Activated B cell treated with CpG ODN at 0.5 μM for 24 hours (primary cell): ENCODE data around the gene KDM4F. TPM values are rescaled to one million over a fixed set of nuclear protein-coding genes. Genes with fewer than 3 reads are reported as not detected.
A peak's percentile ranks its signal among the peaks of the same experiment; 100 is the strongest.

Source experiments
- ATAC-seq: fragments of 200-7000 bp; cut with Tn5 transposase; one replicate; pipeline ENCODE4 v1.10.0; 2021; ENCODE audit warnings: low read depth, mild to moderate bottlenecking, moderate library complexity
- CTCF ChIA-PET: fragments of 350-600 bp; sonication (Branson Sonifier 250); formaldehyde crosslinking; loops from one replicate; lab custom pipeline; 2021; ENCODE audit warnings: antibody characterized with exemption; lab: Charles Lee
- POLR2A ChIA-PET: fragments of 350-600 bp; sonication (Branson Sonifier 250); formaldehyde crosslinking; loops from one replicate; lab custom pipeline; 2021; ENCODE audit warnings: antibody characterized with exemption; lab: Charles Lee
- DNase-seq: peaks from one replicate; pipeline ENCODE4 v3.0.0; 2022
- H3K27ac Mint-ChIP-seq: one replicate; pipeline ENCODE4 v1.8.0; 2020; ENCODE audit warnings: mixed read lengths
- H3K27me3 Mint-ChIP-seq: one replicate; pipeline ENCODE4 v1.8.0; 2021; ENCODE audit warnings: mixed read lengths
- H3K36me3 Mint-ChIP-seq: one replicate; pipeline ENCODE4 v1.8.0; 2021; ENCODE audit warnings: low read depth, mixed read lengths
- H3K4me1 Mint-ChIP-seq: one replicate; pipeline ENCODE4 v1.8.0; 2021; ENCODE audit warnings: mixed read lengths
- H3K4me3 Mint-ChIP-seq: one replicate; pipeline ENCODE4 v1.8.0; 2020; ENCODE audit warnings: mild to moderate bottlenecking, mixed read lengths
- H3K9me3 Mint-ChIP-seq: one replicate; pipeline ENCODE4 v1.8.0; 2020; ENCODE audit warnings: mixed read lengths
- CTCF ChIP-seq: fragments of 200-600 bp; IDR thresholded peaks from one replicate; pipeline ENCODE4 v1.8.0; 2022; ENCODE audit warnings: antibody characterized with exemption, mild to moderate bottlenecking
- intact Hi-C: fragments of 100-400 bp; cut with micrococcal nuclease; formaldehyde crosslinking; loops from one replicate; pipeline ENCODE4 v1.15.1; 2024
- total RNA-seq: library from RNA; stranded (reverse); gene quantifications from 2 replicates; pipeline ENCODE4 v1.2.3, GENCODE V29; 2022

Gene KDM4F
- total RNA-seq, 1 donor from 2014 or later, result not detected

DNA sequence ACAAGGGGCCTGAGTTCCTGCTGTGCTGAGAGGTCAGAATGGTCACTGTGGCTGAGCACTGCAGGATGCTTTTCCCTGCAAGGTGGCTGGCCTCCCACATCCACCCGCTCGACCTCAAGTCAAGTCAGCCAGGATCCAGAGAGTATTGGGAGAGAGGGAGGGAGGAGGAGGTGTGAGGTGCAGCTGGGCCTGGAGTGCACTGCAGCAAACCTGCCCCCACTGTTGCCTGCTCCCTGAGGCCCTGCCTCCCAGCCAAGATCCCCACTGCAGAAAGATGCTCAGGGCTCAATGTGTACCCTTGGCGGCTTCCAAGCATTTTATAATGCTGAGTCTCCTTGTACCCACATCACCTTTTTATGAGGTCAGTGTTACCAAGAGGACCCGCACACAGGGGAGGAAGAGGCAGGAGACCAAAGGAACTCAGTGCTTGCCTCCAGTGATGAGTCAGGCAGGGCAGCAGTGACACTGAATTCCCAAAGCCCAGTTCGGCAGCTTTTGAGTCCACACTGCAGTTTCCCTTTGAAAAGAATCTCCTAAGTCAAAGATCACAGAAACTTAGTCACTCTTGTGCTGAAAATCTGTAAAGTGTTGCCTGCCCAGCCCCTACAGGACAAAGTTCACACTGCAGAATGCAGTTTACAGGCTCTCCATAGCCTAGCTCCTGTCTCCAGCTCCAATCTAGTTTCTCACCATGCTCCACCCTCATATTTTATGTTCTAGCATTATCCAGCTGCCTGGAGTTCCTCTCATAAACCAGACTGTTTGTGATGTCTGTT lies 43.5 kb downstream of the KDM4F start:
- Mint-ChIP-seq H3K9me3 (no peaks in the 10 kb centered on the region), H3K4me3 (peak overlapping the region; percentile 46), H3K36me3 (peaks cover 5% of the 10 kb centered on the region), H3K4me1 (peaks cover 84% of the 10 kb centered on the region), H3K27ac (peak overlapping the region; percentile 72), H3K27me3 (no peaks in the 10 kb centered on the region)
- CTCF ChIA-PET, result interaction anchor here (0.8 to 9.7 kb wide), 9 partner anchors 9 to 1120 kb away, joined by 3 to 138 read pairs (median 4); partner anchors contain the start of gene SRSF8
- DNase-seq (no peak), ATAC-seq (no peak)
- intact Hi-C loops, result loop anchor here (1.0 to 5.0 kb wide), 2 partner anchors 23 to 140 kb away; partner anchors contain the start of gene SESN3
- no peak for TF ChIP-seq CTCF
- POLR2A ChIA-PET, result interaction anchor here (0.6 to 4.9 kb wide), 12 partner anchors 13 to 696 kb away, joined by 3 to 29 read pairs (median 4); partner anchors contain the start of genes CWC15, FAM76B, KDM4D and SRSF8

DNA sequence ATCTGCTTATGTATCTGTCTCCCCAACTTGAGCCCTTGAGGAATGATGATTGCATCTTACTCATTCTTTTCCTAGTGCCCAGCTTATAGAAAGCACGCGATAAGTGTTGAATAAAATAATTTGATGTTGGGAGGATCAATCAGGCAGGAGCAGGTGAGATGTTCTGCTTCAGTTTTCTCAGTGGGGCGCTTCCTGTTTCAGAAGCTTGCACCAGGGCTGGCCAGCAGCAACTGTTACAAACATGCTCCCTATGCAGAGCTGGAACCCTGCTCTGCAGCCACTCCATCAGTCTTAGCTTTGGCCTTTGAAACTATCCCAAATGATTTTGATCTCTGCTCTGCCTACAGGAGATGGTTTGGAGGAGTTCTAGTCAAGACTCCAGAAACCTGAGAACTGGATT lies 44.3 kb downstream of the KDM4F start:
- Mint-ChIP-seq H3K4me3 (peak overlapping the region; percentile 46), H3K4me1 (peaks cover 89% of the 10 kb centered on the region), H3K36me3 (peaks cover 5% of the 10 kb centered on the region), H3K27me3 (no peaks in the 10 kb centered on the region), H3K9me3 (no peaks in the 10 kb centered on the region), H3K27ac (peak overlapping the region; percentile 72)
- no peak for TF ChIP-seq CTCF
- DNase-seq (no peak), ATAC-seq (no peak)
- POLR2A ChIA-PET, result interaction anchor here (0.6 to 3.3 kb wide), 9 partner anchors 12 to 695 kb away, joined by 3 to 25 read pairs (median 4); partner anchors contain the start of genes SESN3 and SRSF8
- CTCF ChIA-PET, result interaction anchor here (0.8 to 9.7 kb wide), 7 partner anchors 15 to 1120 kb away, joined by 3 to 138 read pairs (median 4); partner anchors contain the start of gene SRSF8
- intact Hi-C loops, result loop anchor here (1.0 to 5.0 kb wide), 2 partner anchors 24 to 139 kb away; partner anchors contain the start of gene SESN3

- ATAC-seq (peak; percentile 89), DNase-seq (no peak)
- TF ChIP-seq CTCF, result no peak
- peaks cover 5% of the 10 kb centered on the region for H3K36me3 Mint-ChIP-seq
- ChIA-PET POLR2A (interaction anchor here (0.7 to 1.7 kb wide), 8 partner anchors 11 to 693 kb away, joined by 3 to 30 read pairs (median 4); partner anchors contain the start of genes FAM76B, SESN3 and SRSF8), CTCF (interaction anchor here (1.1 to 9.7 kb wide), 2 partner anchors 26 to 47 kb away, joined by 3 to 138 read pairs; partner anchors contain the start of gene SRSF8)
- H3K27ac Mint-ChIP-seq, result peak overlapping the region; percentile 78
- H3K27me3 Mint-ChIP-seq, result no peaks in the 10 kb centered on the region
- peaks cover 94% of the 10 kb centered on the region for H3K4me1 Mint-ChIP-seq
- intact Hi-C loops, result loop anchor here (1.0 to 5.0 kb wide), 5 partner anchors 12 to 693 kb away; partner anchors contain the start of gene FAM76B
- H3K9me3 Mint-ChIP-seq, result no peaks in the 10 kb centered on the region
- H3K4me3 Mint-ChIP-seq, result peak overlapping the region; percentile 59
Observed at GRCh38 chr11:95095858-95096587, 46.8 kb downstream of the KDM4F start.

- no peaks in the 10 kb centered on the region for H3K27me3 Mint-ChIP-seq
- ChIA-PET CTCF (interaction anchor here (1.0 kb wide), 1 partner anchor 29 kb away, joined by 3 read pairs; no protein-coding TSS in a partner anchor), POLR2A (interaction anchor here (1.0 to 1.6 kb wide), 3 partner anchors 29 to 692 kb away, joined by 3 to 6 read pairs (median 5); partner anchors contain the start of genes CEP57, CWC15 and FAM76B)
- H3K4me1 Mint-ChIP-seq, result peaks cover 84% of the 10 kb centered on the region
- ATAC-seq (no peak), DNase-seq (no peak)
- intact Hi-C loops, result loop anchor here (2.0 to 5.0 kb wide), 2 partner anchors 620 to 692 kb away; partner anchors contain the start of gene FAM76B
- peak overlapping the region; percentile 16 for H3K4me3 Mint-ChIP-seq
- no peak for TF ChIP-seq CTCF
- peaks cover 8% of the 10 kb centered on the region for H3K36me3 Mint-ChIP-seq
- H3K27ac Mint-ChIP-seq, result peak overlapping the region; percentile 48
- H3K9me3 Mint-ChIP-seq, result no peaks in the 10 kb centered on the region
Observed at GRCh38 chr11:95097209-95097608, 48.0 kb downstream of the KDM4F start.
